HL-60 (cell line): Measurements from ENCODE around the gene LRGUK.

Experiments used
- DNase-seq, 2 experiments: peaks; one replicate each; pipeline ENCODE4 v3.0.0-alpha.2; 2010 to 2020; ENCODE audit warnings: low read depth in 1 of 2, low spot score in 1 of 2
- H3K27ac ChIP-seq: fragments of 250-450 bp; sonication (Bioruptor Pico); replicated peaks from 2 replicates; pipeline ENCODE4 v1.5.1; 2020; ENCODE audit warnings: mild to moderate bottlenecking, moderate library complexity
- H3K27me3 ChIP-seq: fragments of 250-450 bp; sonication (Bioruptor Pico); 2 replicates; pipeline ENCODE4 v1.5.1; 2021; ENCODE audit warnings: mild to moderate bottlenecking, moderate library complexity; ENCODE audit not compliant: insufficient read depth, poor library complexity, severe bottlenecking
- H3K4me3 ChIP-seq: replicated peaks from 2 replicates; pipeline ENCODE4 v1.5.1; 2011; ENCODE audit warnings: mild to moderate bottlenecking, control low read depth, low read length; ENCODE audit not compliant: insufficient read depth
- GABPA ChIP-seq: IDR thresholded peaks from 2 replicates; pipeline ENCODE4 v1.6.1; 2012; ENCODE audit warnings: low read depth
- POLR2AphosphoS5 ChIP-seq: IDR thresholded peaks from 2 replicates; pipeline ENCODE4 v1.6.1; 2012; ENCODE audit warnings: low read depth
- REST ChIP-seq: IDR thresholded peaks from 2 replicates; pipeline ENCODE4 v1.6.1; 2012; ENCODE audit warnings: low read depth; ENCODE audit not compliant: insufficient replicate concordance
- SPI1 ChIP-seq: IDR thresholded peaks from 2 replicates; pipeline ENCODE4 v1.6.1; 2012; ENCODE audit warnings: low read depth, mild to moderate bottlenecking, borderline replicate concordance
- TF ChIP-seq, protein P1 (sequence below): IDR thresholded peaks from one replicate; pipeline ENCODE4 v1.5.1; 2011; ENCODE audit warnings: low read length, control low read depth, inconsistent platforms; ENCODE audit not compliant: insufficient read depth

Gene LRGUK

DNA sequence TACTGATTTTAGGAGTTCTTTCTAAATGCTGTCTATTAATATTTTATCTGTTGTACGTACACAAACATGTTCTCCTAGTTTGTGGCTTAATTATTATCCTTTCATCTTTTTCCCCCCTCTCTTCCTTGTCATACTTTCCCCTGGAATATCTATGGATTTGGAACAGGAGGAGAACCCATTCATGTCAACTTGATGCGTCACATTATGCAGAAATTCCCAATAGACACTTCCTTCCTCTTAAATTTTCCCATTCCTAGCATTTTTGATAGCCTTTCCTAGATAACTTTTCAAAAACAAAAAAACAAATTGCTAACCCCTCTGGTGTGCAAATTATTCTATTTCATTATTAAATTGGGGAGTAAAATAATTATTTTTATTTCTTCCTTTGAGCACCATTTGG, 153.4 kb downstream of the LRGUK start:
- no peaks in the 10 kb centered on the region for H3K27me3 ChIP-seq
- TF ChIP-seq SPI1 (no peak), POLR2AphosphoS5 (no peak), REST (no peak), GABPA (no peak)
- TF ChIP-seq, protein P1, sequence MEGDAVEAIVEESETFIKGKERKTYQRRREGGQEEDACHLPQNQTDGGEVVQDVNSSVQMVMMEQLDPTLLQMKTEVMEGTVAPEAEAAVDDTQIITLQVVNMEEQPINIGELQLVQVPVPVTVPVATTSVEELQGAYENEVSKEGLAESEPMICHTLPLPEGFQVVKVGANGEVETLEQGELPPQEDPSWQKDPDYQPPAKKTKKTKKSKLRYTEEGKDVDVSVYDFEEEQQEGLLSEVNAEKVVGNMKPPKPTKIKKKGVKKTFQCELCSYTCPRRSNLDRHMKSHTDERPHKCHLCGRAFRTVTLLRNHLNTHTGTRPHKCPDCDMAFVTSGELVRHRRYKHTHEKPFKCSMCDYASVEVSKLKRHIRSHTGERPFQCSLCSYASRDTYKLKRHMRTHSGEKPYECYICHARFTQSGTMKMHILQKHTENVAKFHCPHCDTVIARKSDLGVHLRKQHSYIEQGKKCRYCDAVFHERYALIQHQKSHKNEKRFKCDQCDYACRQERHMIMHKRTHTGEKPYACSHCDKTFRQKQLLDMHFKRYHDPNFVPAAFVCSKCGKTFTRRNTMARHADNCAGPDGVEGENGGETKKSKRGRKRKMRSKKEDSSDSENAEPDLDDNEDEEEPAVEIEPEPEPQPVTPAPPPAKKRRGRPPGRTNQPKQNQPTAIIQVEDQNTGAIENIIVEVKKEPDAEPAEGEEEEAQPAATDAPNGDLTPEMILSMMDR, result no peak

DNA sequence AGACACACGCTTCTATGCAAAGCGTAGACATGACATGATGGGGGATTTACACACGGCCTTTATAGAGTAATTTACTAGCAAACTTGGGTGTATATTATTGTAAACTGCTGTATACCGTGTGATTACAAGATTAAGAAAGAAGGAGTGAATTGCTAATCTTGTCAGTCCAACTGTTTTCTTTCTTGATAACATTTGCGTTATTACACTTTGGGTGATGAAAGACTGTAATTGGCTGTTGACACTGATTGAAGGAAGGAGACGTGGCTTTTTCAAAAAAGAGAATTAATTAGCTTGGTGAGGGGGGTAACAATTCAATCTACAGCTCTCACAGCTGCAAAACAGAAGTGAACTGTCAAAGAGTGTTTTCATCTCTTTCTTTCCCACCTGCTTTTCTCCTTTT, 156.9 kb downstream of the LRGUK start:
- DNase-seq, result no peak
- Histone ChIP-seq H3K4me3 (no peak overlapping the region), H3K27me3 (no peaks in the 10 kb centered on the region), H3K27ac (no peak overlapping the region)
- TF ChIP-seq SPI1 (no peak), POLR2AphosphoS5 (no peak)
- TF ChIP-seq, protein P1, result no peak

More for the DNA sequence above, 153.4 kb downstream of the LRGUK start:
- H3K4me3 ChIP-seq, result no peak overlapping the region
- no peak overlapping the region for H3K27ac ChIP-seq
- no peak for DNase-seq

- Histone ChIP-seq H3K27ac (no peak overlapping the region), H3K4me3 (no peak overlapping the region), H3K27me3 (no peaks in the 10 kb centered on the region)
- no peak for DNase-seq
- no peak for TF ChIP-seq SPI1
- TF ChIP-seq, protein P1, result no peak
- TF ChIP-seq REST, result no peak
- no peak for TF ChIP-seq GABPA
- TF ChIP-seq POLR2AphosphoS5, result no peak
Measured at GRCh38 chr7:134284952-134285351, 157.8 kb downstream of the LRGUK start.

DNA sequence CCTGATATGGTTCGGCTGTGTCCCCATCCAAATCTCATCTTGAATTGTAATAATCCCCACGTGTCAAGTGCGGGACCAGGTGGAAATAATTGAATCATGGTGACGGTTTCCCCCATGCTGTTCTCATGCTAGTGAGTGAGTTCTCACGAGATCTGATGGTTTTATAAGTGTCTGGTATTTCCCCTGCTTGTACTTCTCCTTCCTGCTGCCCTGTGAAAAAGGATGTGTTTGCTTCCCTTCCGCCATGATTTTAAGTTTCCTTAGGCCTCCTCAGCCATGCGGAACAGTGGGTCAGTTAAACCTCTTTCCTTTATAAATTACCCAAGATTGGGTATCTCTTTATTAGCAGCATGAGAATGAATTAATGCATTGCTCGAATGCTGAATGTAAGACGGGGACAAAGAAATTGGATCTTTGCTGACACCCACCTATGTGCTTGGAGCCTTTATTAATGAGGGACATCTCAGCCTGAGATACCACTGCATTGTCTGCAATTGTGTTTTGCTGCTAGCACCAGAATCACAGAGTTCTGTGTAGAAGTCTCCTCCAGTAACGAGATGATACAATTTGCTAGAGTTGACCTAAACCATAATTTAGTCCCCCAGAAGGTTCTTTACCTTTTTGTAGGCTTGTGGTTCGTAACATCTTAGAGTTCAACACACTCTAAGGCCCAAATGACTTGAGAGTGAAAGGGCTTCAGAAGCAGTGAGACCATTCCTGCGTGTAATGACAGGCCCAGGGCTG, 160.9 kb downstream of the LRGUK start:
- H3K27ac ChIP-seq, result no peak overlapping the region

More for the DNA sequence above, 160.9 kb downstream of the LRGUK start:
- no peak for DNase-seq
- Histone ChIP-seq H3K4me3 (no peak overlapping the region), H3K27me3 (no peaks in the 10 kb centered on the region)
- TF ChIP-seq POLR2AphosphoS5, result no peak
- no peak for TF ChIP-seq SPI1
- TF ChIP-seq, protein P1, result no peak
- no peak for TF ChIP-seq REST
- TF ChIP-seq GABPA, result no peak
